ENCODE data around the gene SPATA13. TPM values are rescaled to one million over a fixed set of nuclear protein-coding genes. Genes with fewer than 3 reads are reported as not detected.

Gene SPATA13
- total and polyA plus RNA-seq, 2 donors (not counting 3 experiments of a cell fraction or from before 2014, with no cell fraction given): 6.6 to 12.9 TPM

GRCh38 chr13:24232474-24232873 lies 72.0 kb downstream of the SPATA13 start:
- no TSS peak for BruUV-seq (replicated peaks)
- dilution Hi-C loops (cut with MboI; ENCODE audit: extremely low pct_ligation_motif_present, low sequenced_read_pairs) (no loop called here), intact Hi-C loops (cut with micrococcal nuclease) (no loop called here)
- TF ChIP-seq MAX (IDR thresholded peaks at IDR 0.05; ENCODE audit: insufficient read depth, insufficient read length): no peak
- TF ChIP-seq JUN (IDR thresholded peaks at IDR 0.05; ENCODE audit: borderline replicate concordance, insufficient read depth, insufficient read length, low read depth): no peak
- TF ChIP-seq, protein P1, sequence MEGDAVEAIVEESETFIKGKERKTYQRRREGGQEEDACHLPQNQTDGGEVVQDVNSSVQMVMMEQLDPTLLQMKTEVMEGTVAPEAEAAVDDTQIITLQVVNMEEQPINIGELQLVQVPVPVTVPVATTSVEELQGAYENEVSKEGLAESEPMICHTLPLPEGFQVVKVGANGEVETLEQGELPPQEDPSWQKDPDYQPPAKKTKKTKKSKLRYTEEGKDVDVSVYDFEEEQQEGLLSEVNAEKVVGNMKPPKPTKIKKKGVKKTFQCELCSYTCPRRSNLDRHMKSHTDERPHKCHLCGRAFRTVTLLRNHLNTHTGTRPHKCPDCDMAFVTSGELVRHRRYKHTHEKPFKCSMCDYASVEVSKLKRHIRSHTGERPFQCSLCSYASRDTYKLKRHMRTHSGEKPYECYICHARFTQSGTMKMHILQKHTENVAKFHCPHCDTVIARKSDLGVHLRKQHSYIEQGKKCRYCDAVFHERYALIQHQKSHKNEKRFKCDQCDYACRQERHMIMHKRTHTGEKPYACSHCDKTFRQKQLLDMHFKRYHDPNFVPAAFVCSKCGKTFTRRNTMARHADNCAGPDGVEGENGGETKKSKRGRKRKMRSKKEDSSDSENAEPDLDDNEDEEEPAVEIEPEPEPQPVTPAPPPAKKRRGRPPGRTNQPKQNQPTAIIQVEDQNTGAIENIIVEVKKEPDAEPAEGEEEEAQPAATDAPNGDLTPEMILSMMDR (IDR thresholded peaks at IDR 0.05; ENCODE audit: extremely low read depth in 1 of 2, insufficient read depth in 1 of 2, low read depth in 1 of 2, low read length in 2 of 2): no peak
- TF ChIP-seq GATA2 (IDR thresholded peaks at IDR 0.05; ENCODE audit: insufficient read depth, insufficient read length, low read depth, low read length): no peak
- no peak for TF ChIP-seq POLR2A (IDR thresholded peaks at IDR 0.05; ENCODE audit: low read depth, low read length)
- TF ChIP-seq FOS (IDR thresholded peaks at IDR 0.05; ENCODE audit: borderline replicate concordance, insufficient read depth, low read length): no peak
- no peak for TF ChIP-seq MYC (IDR thresholded peaks at IDR 0.05; ENCODE audit: low read depth, low read length)
- TF ChIP-seq EZH2 (IDR thresholded peaks at IDR 0.05; ENCODE audit: borderline replicate concordance, low read depth, low read length, severe bottlenecking): no peak
- TF ChIP-seq POLR2AphosphoS5 (IDR thresholded peaks at IDR 0.05; ENCODE audit: insufficient read depth, low read depth, low read length): no peak
- POLR2A ChIA-PET: no interaction called here
- H3K27ac ChIP-seq (ENCODE audit: insufficient read depth, low read depth, low read length): no peak overlapping the region
- H3K79me2 ChIP-seq (ENCODE audit: control insufficient read depth, insufficient read depth, low read length): no peaks in the 10 kb centered on the region
- H2AFZ ChIP-seq (ENCODE audit: low read depth, low read length): no peak overlapping the region
- peaks cover 5% of the 10 kb centered on the region for H3K4me1 ChIP-seq (ENCODE audit: control insufficient read depth, extremely low read depth, insufficient read depth, low read length)
- H3K9me3 ChIP-seq (replicated peaks; ENCODE audit: control insufficient read depth, insufficient read depth, low read length): no peaks in the 10 kb centered on the region
- CTCF ChIA-PET: interaction anchor here (1.1 to 2.0 kb wide), 2 partner anchors 13 to 213 kb away, joined by 3 to 5 read pairs; no protein-coding TSS in a partner anchor
- H3K9me1 ChIP-seq (replicated peaks; ENCODE audit: control insufficient read depth, extremely low read depth, insufficient read depth, low read length): no peaks in the 10 kb centered on the region
- FAIRE-seq: no peak
- no peaks in the 10 kb centered on the region for H3K27me3 ChIP-seq (ENCODE audit: control insufficient read depth in 2 of 2, insufficient read depth in 2 of 2, low read length in 2 of 2)
- no peaks in the 10 kb centered on the region for H4K20me1 ChIP-seq (replicated peaks; ENCODE audit: control insufficient read depth, extremely low read depth, insufficient read depth, low read length)
- no peak overlapping the region for H3K4me3 ChIP-seq (replicated peaks in 1 of 3; ENCODE audit: insufficient read depth in 1 of 3, low read depth in 1 of 3, low read length in 3 of 3)
- no peak for DNase-seq (ENCODE audit: low read depth, low spot score)
- H3K4me2 ChIP-seq (ENCODE audit: insufficient read depth, low read length): no peak overlapping the region
- no peak overlapping the region for H3K9ac ChIP-seq (replicated peaks; ENCODE audit: extremely low read depth, insufficient read depth, low read length)
- no peaks in the 10 kb centered on the region for H3K36me3 ChIP-seq (ENCODE audit: control insufficient read depth in 2 of 2, extremely low read depth in 1 of 2, insufficient read depth in 2 of 2, low read length in 2 of 2)

Measured in endothelial cell of umbilical vein (primary cell).